ENCODE data around the gene C10orf105.

Gene C10orf105, protein sequence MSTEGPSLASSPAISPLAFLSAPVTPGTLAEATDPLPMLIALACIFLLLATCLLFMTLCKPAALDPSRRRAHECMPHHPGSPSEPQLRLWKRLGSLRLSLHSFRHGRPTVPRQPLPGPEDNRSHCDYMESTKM

GRCh38 chr10:71719464-71720201 is at the start of gene C10orf105:
Gene C10orf105 (minus strand): TSS chr10:71719778. CDS start chr10:71716337, 3,441 bp downstream.
- no peak for TF ChIP-seq CTCF (conservative IDR thresholded peaks at IDR 0.05; ENCODE audit: low read length)
- no peak for DNase-seq (ENCODE audit: low read depth)
- H3K4me3 ChIP-seq (ENCODE audit: low read length): no peak within 1 kb of the TSS

DNA sequence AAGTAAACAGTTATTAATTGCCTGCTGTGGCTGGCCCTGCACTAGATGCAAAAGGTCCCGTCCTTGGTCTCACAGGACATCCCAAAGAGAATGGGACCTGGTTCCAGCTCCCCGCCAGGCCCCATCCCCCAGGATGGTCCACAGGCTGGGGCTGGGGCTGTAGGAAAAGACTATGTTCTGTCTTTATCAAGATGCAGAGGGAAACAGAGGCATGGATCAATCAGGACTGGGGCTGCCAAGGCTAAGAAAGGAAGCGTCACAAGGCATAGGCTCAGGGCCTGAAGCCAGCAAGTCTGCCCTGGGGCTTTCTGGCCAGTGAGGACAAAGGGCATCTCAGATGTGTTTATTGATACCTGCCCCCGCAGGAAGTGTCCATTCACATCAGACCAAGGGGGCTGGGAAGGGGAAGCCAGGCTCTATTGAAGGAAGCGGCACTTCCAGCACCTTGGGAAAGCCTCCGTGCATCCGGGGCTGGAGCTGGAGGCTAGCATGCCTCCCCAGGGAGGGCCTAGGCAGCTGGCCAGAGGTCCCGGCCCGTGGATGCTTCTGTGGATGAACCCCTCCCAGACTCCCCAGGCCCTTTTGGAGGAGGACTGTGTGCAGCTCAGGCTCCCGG is 48.0 kb upstream of the C10orf105 start:
- no peak overlapping the region for H3K4me3 ChIP-seq (ENCODE audit: low read length)
- TF ChIP-seq CTCF (conservative IDR thresholded peaks at IDR 0.05; ENCODE audit: low read length): no peak
- peak; percentile 49 for DNase-seq (ENCODE audit: low read depth)

GRCh38 chr10:71766717-71767419 is 47.3 kb upstream of the C10orf105 start:
- no peak for TF ChIP-seq CTCF (conservative IDR thresholded peaks at IDR 0.05; ENCODE audit: low read length)
- peak; percentile 99 for DNase-seq (ENCODE audit: low read depth)
- H3K4me3 ChIP-seq (ENCODE audit: low read length): no peak overlapping the region

DNA sequence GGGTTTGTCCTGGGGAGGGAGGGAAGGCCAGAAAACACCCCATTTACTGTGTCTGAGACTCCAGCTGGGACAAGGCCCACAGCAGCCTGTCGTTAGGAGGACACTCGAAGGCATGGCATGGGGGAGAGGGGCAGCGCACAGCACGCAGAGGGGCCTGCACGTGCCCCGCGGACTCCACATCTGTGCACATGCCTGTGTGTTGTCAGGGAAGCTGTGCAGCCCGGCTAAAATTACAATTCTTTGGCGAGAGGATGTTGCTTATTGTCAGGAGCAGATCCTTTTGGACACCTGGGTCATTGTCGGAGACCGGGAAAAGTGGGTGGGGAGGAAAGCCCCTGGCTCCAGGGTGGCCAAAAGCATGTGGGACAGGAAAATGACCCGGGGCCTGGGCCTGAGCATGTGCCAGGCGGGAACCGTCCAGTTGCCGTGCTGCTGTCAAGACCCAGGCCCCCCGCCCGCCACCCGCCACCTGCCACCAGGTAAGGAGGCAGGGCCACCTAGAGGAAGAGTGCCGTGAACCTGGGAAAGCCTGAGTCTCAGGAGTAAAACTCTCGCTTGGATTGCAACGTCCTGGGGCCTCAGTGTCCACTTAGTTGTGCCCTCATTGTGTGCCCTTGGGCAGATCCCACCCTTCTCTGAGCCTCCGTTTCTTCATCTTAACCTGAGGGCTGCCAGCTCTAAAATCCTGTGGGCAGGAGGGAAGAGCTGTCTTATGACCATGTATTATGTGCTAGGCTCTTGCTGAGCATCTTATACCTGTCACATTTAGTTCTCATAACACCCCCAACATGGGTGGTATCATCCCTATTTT is 46.5 kb upstream of the C10orf105 start:
- no peak for DNase-seq (ENCODE audit: low read depth)
- H3K4me3 ChIP-seq (ENCODE audit: low read length): no peak overlapping the region
- TF ChIP-seq CTCF (conservative IDR thresholded peaks at IDR 0.05; ENCODE audit: low read length): no peak

DNA sequence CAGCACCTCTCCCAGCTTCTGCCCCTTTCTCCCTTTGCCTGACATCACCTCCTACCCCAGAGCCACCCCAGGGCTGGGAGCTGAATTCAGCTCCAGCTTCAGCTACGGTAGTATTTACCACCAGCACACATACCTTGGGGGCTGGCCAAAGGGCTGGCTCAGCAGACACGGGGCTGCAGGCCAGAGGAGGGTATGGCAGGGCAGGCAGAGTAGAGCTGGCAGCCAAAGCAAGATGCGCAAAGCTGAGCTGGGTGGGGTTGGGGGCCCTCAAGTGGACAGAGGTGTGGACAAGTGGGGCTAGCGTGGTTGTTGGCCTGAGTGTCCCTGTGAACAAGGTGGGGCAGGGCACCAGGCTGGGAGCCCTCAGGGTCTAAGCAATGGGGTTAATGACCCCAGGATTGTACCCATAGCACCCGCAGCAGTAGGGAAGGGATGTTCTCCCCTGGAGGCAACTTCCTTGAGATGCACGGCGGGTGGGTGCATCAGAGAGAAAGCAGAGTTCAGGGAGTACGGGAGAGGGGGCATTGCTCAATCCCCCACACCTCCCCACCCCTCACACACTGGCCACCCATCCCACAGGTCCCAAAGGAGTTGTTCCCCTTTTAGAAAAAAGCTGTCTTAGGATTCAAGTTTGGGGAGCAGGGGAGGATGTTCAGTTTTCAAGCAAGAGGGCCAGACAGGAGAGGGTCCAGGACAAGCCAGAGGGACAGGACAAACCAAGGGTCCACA is 45.8 kb upstream of the C10orf105 start:
- H3K4me3 ChIP-seq (ENCODE audit: low read length): no peak overlapping the region
- DNase-seq (ENCODE audit: low read depth): peak; percentile 79

More for the DNA sequence above, 45.8 kb upstream of the C10orf105 start:
- TF ChIP-seq CTCF (conservative IDR thresholded peaks at IDR 0.05; ENCODE audit: low read length): no peak

Measured in AG10803 (cell line).